Liver (tissue), 9 donors: ENCODE measurements around the gene NOD1. TPM values are rescaled to one million over a fixed set of nuclear protein-coding genes. Genes with fewer than 3 reads are reported as not detected.

ENCODE experiments used
- DNase-seq: peaks from one replicate; pipeline ENCODE4 v3.0.0-alpha.2; 2017; ENCODE audit warnings: low spot score
- H3K27ac ChIP-seq, 2 donors: one replicate each; pipeline ENCODE4 v1.7.0; 2013; ENCODE audit warnings: inconsistent platforms in 2 of 2, low read length in 2 of 2, control low read depth in 1 of 2, low read depth in 1 of 2, mild to moderate bottlenecking in 1 of 2
- H3K27me3 ChIP-seq, 4 donors: one replicate each; pipeline versions ENCODE4 v1.6.1 to v1.7.0; 2013; ENCODE audit warnings: low read length in 3 of 4, inconsistent platforms in 1 of 4, mild to moderate bottlenecking in 1 of 4, moderate library complexity in 1 of 4; ENCODE audit not compliant: control insufficient read depth in 4 of 4, insufficient read depth in 4 of 4
- H3K36me3 ChIP-seq, 4 donors: one replicate each; pipeline versions ENCODE4 v1.6.1 to v1.7.0; 2013; ENCODE audit warnings: low read length in 3 of 4, mild to moderate bottlenecking in 3 of 4, low read depth in 1 of 4, moderate library complexity in 1 of 4; ENCODE audit not compliant: control insufficient read depth in 4 of 4, insufficient read depth in 3 of 4
- H3K4me1 ChIP-seq, 4 donors: one replicate each; pipeline versions ENCODE4 v1.6.1 to v1.7.0; 2013; ENCODE audit warnings: low read length in 3 of 4, mild to moderate bottlenecking in 3 of 4, moderate library complexity in 1 of 4; ENCODE audit not compliant: control insufficient read depth in 4 of 4, insufficient read depth in 4 of 4
- H3K4me3 ChIP-seq, 3 donors: one replicate each; pipeline versions ENCODE4 v1.6.1 to v1.7.0; 2013; ENCODE audit warnings: low read length in 3 of 3, control low read depth in 1 of 3, low read depth in 1 of 3, mild to moderate bottlenecking in 1 of 3
- H3K9ac ChIP-seq, 2 donors: one replicate each; pipeline ENCODE4 v1.7.0; 2013; ENCODE audit warnings: low read length in 2 of 2, mild to moderate bottlenecking in 2 of 2, moderate library complexity in 2 of 2, control low read depth in 1 of 2, low read depth in 1 of 2
- H3K9me3 ChIP-seq, 4 donors: one replicate each; pipeline versions ENCODE4 v1.6.1 to v1.7.0; 2013; ENCODE audit warnings: low read length in 3 of 4; ENCODE audit not compliant: control insufficient read depth in 4 of 4
- ATF3 ChIP-seq: IDR thresholded peaks from 2 replicates; pipeline ENCODE4 v1.6.1; 2016; ENCODE audit warnings: antibody characterized with exemption
- CTCF ChIP-seq: fragments of 150-350 bp; IDR thresholded peaks from 2 replicates; pipeline ENCODE4 v1.5.1; 2017; ENCODE audit warnings: improper control_type of control experiment, low read depth, low read length; ENCODE audit not compliant: missing input control
- EGR1 ChIP-seq, 2 donors: IDR thresholded peaks; 2 replicates each; pipeline ENCODE4 v1.6.1; 2016 to 2018; ENCODE audit warnings: antibody characterized with exemption in 2 of 2, low read depth in 2 of 2
- FOXA1 ChIP-seq: IDR thresholded peaks from 2 replicates; pipeline ENCODE4 v1.6.1; 2016; ENCODE audit warnings: antibody characterized with exemption
- FOXA2 ChIP-seq: IDR thresholded peaks from 2 replicates; pipeline ENCODE4 v1.6.1; 2016; ENCODE audit warnings: antibody characterized with exemption
- GABPA ChIP-seq, 2 donors: IDR thresholded peaks in 1 of 2; conservative IDR thresholded peaks in 1 of 2; 2 replicates each; pipeline ENCODE4 v1.6.1; 2016; ENCODE audit warnings: antibody characterized with exemption in 2 of 2, mild to moderate bottlenecking in 1 of 2, moderate library complexity in 1 of 2
- HNF4A ChIP-seq, 2 donors: conservative IDR thresholded peaks; 2 replicates each; pipeline ENCODE4 v1.6.1; 2016; ENCODE audit warnings: antibody characterized with exemption in 2 of 2, mild to moderate bottlenecking in 2 of 2
- HNF4G ChIP-seq: IDR thresholded peaks from 2 replicates; pipeline ENCODE4 v1.6.1; 2016; ENCODE audit warnings: antibody characterized with exemption
- JUND ChIP-seq, 2 donors: IDR thresholded peaks; 2 replicates each; pipeline ENCODE4 v1.6.1; 2016; ENCODE audit warnings: antibody characterized with exemption in 2 of 2
- MAX ChIP-seq: IDR thresholded peaks from 2 replicates; pipeline ENCODE4 v1.6.1; 2016; ENCODE audit warnings: antibody characterized with exemption
- NR2F2 ChIP-seq: IDR thresholded peaks from 2 replicates; pipeline ENCODE4 v1.6.1; 2016; ENCODE audit warnings: antibody characterized with exemption
- RAD21 ChIP-seq, 2 donors: IDR thresholded peaks; 2 replicates each; pipeline ENCODE4 v1.6.1; 2016; ENCODE audit warnings: antibody characterized with exemption in 2 of 2, mild to moderate bottlenecking in 2 of 2
- REST ChIP-seq: IDR thresholded peaks from 2 replicates; pipeline ENCODE4 v1.6.1; 2016; ENCODE audit warnings: antibody characterized with exemption, mild to moderate bottlenecking
- RXRA ChIP-seq, 2 donors: IDR thresholded peaks; 2 replicates each; pipeline ENCODE4 v1.6.1; 2017 to 2018; ENCODE audit warnings: antibody characterized with exemption in 2 of 2, mild to moderate bottlenecking in 1 of 2
- SP1 ChIP-seq: IDR thresholded peaks from 2 replicates; pipeline ENCODE4 v1.6.1; 2018; ENCODE audit warnings: antibody characterized with exemption, mild to moderate bottlenecking
- TAF1 ChIP-seq: conservative IDR thresholded peaks from 2 replicates; pipeline ENCODE4 v1.6.1; 2016; ENCODE audit warnings: antibody characterized with exemption, mild to moderate bottlenecking
- YY1 ChIP-seq: IDR thresholded peaks from 2 replicates; pipeline ENCODE4 v1.6.1; 2016; ENCODE audit warnings: antibody characterized with exemption, mild to moderate bottlenecking
- ZBTB33 ChIP-seq: IDR thresholded peaks from 2 replicates; pipeline ENCODE4 v1.6.1; 2016; ENCODE audit warnings: antibody characterized with exemption
- WGBS: extraction: QIAGEN DNeasy Blood & Tissue Kit; methylation state at CpG from one replicate; pipeline ENCODE4 v1.1.7; 2013; 5-methylcytosine and 5-hydroxymethylcytosine counted together
- polyA plus RNA-seq, 2 donors: library from polyadenylated mRNA; stranded (reverse) in 1 of 2; unstranded in 1 of 2; fragments of 200-250 nt in 1 of 2; fragments of >200 nt in 1 of 2; fragmentation: Nextera tagmentation in 1 of 2; extraction: Ambion mirVana in 1 of 2; gene quantifications; one replicate each; pipeline versions ENCODE4 v1.2.1 to v1.2.3, GENCODE V29; 2013 to 2015
- total RNA-seq, 2 donors: library from RNA; depleted of rRNA; stranded (reverse); fragments of >200 nt; gene quantifications; one replicate each; pipeline ENCODE4 v1.2.3, GENCODE V29; 2014
- donor health status: healthy.
- donor health status: healthy.
- donor health status: healthy.
- donor health status: healthy.
- donor health status: healthy.

The NOD1 gene
- total and polyA plus RNA-seq, 4 donors = 1.7 to 3.5 (median 2.0) TPM

GRCh38 chr7:30459591-30460245 lies 18.9 kb downstream of the NOD1 start:
- Histone ChIP-seq H3K27me3 (no peaks in the 10 kb centered on the region), H3K4me3 (no peak overlapping the region), H3K9me3 (no peaks in the 10 kb centered on the region), H3K9ac (no peak overlapping the region), H3K4me1 (peaks cover 0 to 5% (median 2%) of the 10 kb centered on the region in 4 donors), H3K27ac (no peak overlapping the region), H3K36me3 (peaks cover 0 to 4% (median 2%) of the 10 kb centered on the region in 4 donors)
- 67% methylated on average over 9 of the region's 9 CpGs for WGBS
- no peak for TF ChIP-seq MAX
- no peak for TF ChIP-seq HNF4A (conservative IDR thresholded peaks at IDR 0.05)
- TF ChIP-seq HNF4G = no peak
- TF ChIP-seq GABPA (IDR thresholded peaks at IDR 0.05 in 1 of 2, conservative IDR thresholded peaks at IDR 0.05 in 1 of 2) = no peak
- TF ChIP-seq YY1 = no peak
- no peak for TF ChIP-seq NR2F2
- no peak for TF ChIP-seq JUND (IDR thresholded peaks at IDR 0.05)
- TF ChIP-seq SP1 = no peak
- DNase-seq = no peak

GRCh38 chr7:30458311-30458710 lies 20.3 kb downstream of the NOD1 start:
- no peak for DNase-seq
- no peak overlapping the region for H3K27ac ChIP-seq
- no peaks in the 10 kb centered on the region for H3K4me1 ChIP-seq
- no peaks in the 10 kb centered on the region for H3K9me3 ChIP-seq
- no peak overlapping the region for H3K9ac ChIP-seq
- WGBS = 70% methylated on average over 1 of the region's 1 CpG
- TF ChIP-seq NR2F2 = no peak
- no peak for TF ChIP-seq MAX
- no peak for TF ChIP-seq EGR1 (IDR thresholded peaks at IDR 0.05; ENCODE audit: low read depth in 2 of 2)
- no peak for TF ChIP-seq HNF4G
- no peak for TF ChIP-seq SP1
- no peak for TF ChIP-seq ATF3
- TF ChIP-seq GABPA (IDR thresholded peaks at IDR 0.05 in 1 of 2, conservative IDR thresholded peaks at IDR 0.05 in 1 of 2) = no peak
- no peak for TF ChIP-seq REST
- TF ChIP-seq YY1 = no peak
- TF ChIP-seq TAF1 = no peak
- TF ChIP-seq FOXA2 = no peak
- no peak for TF ChIP-seq CTCF
- TF ChIP-seq FOXA1 = no peak
- TF ChIP-seq JUND (IDR thresholded peaks at IDR 0.05) = no peak
- no peak for TF ChIP-seq ZBTB33
- no peak for TF ChIP-seq RXRA (IDR thresholded peaks at IDR 0.05)
- TF ChIP-seq RAD21 (IDR thresholded peaks at IDR 0.05) = no peak
- TF ChIP-seq HNF4A (conservative IDR thresholded peaks at IDR 0.05) = no peak
- H3K36me3 ChIP-seq = peaks cover 0 to 4% (median 2%) of the 10 kb centered on the region in 4 donors
- no peaks in the 10 kb centered on the region for H3K27me3 ChIP-seq
- no peak overlapping the region for H3K4me3 ChIP-seq
